SK-N-SH treated with all-trans-retinoic acid at 6 μM for 48 hours (cell line): Measurements from ENCODE around the gene ATP9A.

Source experiments
- ATAC-seq: fragments of 200-7000 bp; cut with Tn5 transposase; 3 replicates; pipeline ENCODE4 v1.9.1; 2020; ENCODE audit warnings: mild to moderate bottlenecking, moderate library complexity
- ARNTL ChIP-seq: fragments of 450-650 bp; formaldehyde crosslinking; IDR thresholded peaks from 2 replicates; pipeline ENCODE4 v1.5.0; 2020; ENCODE audit warnings: low read depth, mild to moderate bottlenecking, moderate library complexity, borderline replicate concordance
- BACH2 ChIP-seq: fragments of 250-450 bp; sonication (Bioruptor Pico); IDR thresholded peaks from 2 replicates; pipeline ENCODE4 v1.9.0; 2021; ENCODE audit warnings: mild to moderate bottlenecking, borderline replicate concordance
- ESRRG ChIP-seq: fragments of 250-450 bp; sonication (Bioruptor Pico); IDR thresholded peaks from 2 replicates; pipeline ENCODE4 v1.6.1; 2021; ENCODE audit warnings: mild to moderate bottlenecking
- ISL1 ChIP-seq: fragments of 250-450 bp; sonication (Bioruptor Pico); IDR thresholded peaks from 2 replicates; pipeline ENCODE4 v2.1.2; 2022; ENCODE audit warnings: mild to moderate bottlenecking, moderate library complexity
- OSR1 ChIP-seq: fragments of 250-450 bp; sonication (Bioruptor Pico); IDR thresholded peaks from 2 replicates; pipeline ENCODE4 v1.8.0; 2022; ENCODE audit warnings: moderate library complexity, mild to moderate bottlenecking, inconsistent platforms
- PPARA ChIP-seq: fragments of 250-450 bp; sonication (Bioruptor Pico); IDR thresholded peaks from 2 replicates; pipeline ENCODE4 v1.5.0; 2020; ENCODE audit warnings: mild to moderate bottlenecking, borderline replicate concordance
- SNAI2 ChIP-seq: fragments of 250-450 bp; sonication (Bioruptor Pico); IDR thresholded peaks from 2 replicates; pipeline ENCODE4 v1.5.0; 2020; ENCODE audit warnings: mild to moderate bottlenecking, moderate library complexity
- TCF4 ChIP-seq: fragments of 250-450 bp; sonication (Bioruptor Pico); IDR thresholded peaks from 2 replicates; pipeline ENCODE4 v1.8.0; 2021; ENCODE audit warnings: mild to moderate bottlenecking, moderate library complexity, borderline replicate concordance
- TOX ChIP-seq: fragments of 250-450 bp; sonication (Bioruptor Pico); IDR thresholded peaks from 2 replicates; pipeline ENCODE4 v1.8.0; 2021; ENCODE audit warnings: mild to moderate bottlenecking, moderate library complexity, borderline replicate concordance
- ZFP3 ChIP-seq: fragments of 250-450 bp; sonication (Bioruptor Pico); IDR thresholded peaks from 2 replicates; pipeline ENCODE4 v1.5.0; 2020; ENCODE audit warnings: mild to moderate bottlenecking, moderate library complexity
- ZFP30 ChIP-seq: fragments of 450-650 bp; formaldehyde crosslinking; IDR thresholded peaks from 2 replicates; pipeline ENCODE4 v1.5.0; 2022; ENCODE audit warnings: mild to moderate bottlenecking, moderate library complexity
- ZNF565 ChIP-seq: fragments of 450-650 bp; formaldehyde crosslinking; conservative IDR thresholded peaks from 2 replicates; pipeline ENCODE4 v1.5.0; 2020; ENCODE audit warnings: low read depth, mild to moderate bottlenecking, moderate library complexity
- ZNF70 ChIP-seq: fragments of 450-650 bp; formaldehyde crosslinking; IDR thresholded peaks from 2 replicates; pipeline ENCODE4 v1.5.0; 2020; ENCODE audit warnings: mild to moderate bottlenecking, moderate library complexity
- TF ChIP-seq, protein P1 (sequence below): fragments of 250-450 bp; sonication (Bioruptor Pico); IDR thresholded peaks from 2 replicates; pipeline ENCODE4 v1.5.1; 2020; ENCODE audit warnings: low read depth, mild to moderate bottlenecking, moderate library complexity
- TF ChIP-seq, protein P2 (sequence below): fragments of 250-450 bp; sonication (Bioruptor Pico); IDR thresholded peaks from 2 replicates; pipeline ENCODE4 v1.8.0; 2021; ENCODE audit warnings: low read depth, mild to moderate bottlenecking, moderate library complexity, borderline replicate concordance
- TF ChIP-seq, protein P3 (sequence below): fragments of 250-450 bp; sonication (Bioruptor Pico); IDR thresholded peaks from 2 replicates; pipeline ENCODE4 v1.5.1; 2021; ENCODE audit warnings: mild to moderate bottlenecking, moderate library complexity
- TF ChIP-seq, protein P4 (sequence below): fragments of 250-450 bp; sonication (Bioruptor Pico); IDR thresholded peaks from 2 replicates; pipeline ENCODE4 v1.8.0; 2020; ENCODE audit warnings: mild to moderate bottlenecking, moderate library complexity, borderline replicate concordance
- TF ChIP-seq, protein P5 (sequence below): fragments of 250-450 bp; sonication (Bioruptor Pico); IDR thresholded peaks from 2 replicates; pipeline ENCODE4 v1.5.0; 2020; ENCODE audit warnings: mild to moderate bottlenecking, moderate library complexity

Gene ATP9A

DNA sequence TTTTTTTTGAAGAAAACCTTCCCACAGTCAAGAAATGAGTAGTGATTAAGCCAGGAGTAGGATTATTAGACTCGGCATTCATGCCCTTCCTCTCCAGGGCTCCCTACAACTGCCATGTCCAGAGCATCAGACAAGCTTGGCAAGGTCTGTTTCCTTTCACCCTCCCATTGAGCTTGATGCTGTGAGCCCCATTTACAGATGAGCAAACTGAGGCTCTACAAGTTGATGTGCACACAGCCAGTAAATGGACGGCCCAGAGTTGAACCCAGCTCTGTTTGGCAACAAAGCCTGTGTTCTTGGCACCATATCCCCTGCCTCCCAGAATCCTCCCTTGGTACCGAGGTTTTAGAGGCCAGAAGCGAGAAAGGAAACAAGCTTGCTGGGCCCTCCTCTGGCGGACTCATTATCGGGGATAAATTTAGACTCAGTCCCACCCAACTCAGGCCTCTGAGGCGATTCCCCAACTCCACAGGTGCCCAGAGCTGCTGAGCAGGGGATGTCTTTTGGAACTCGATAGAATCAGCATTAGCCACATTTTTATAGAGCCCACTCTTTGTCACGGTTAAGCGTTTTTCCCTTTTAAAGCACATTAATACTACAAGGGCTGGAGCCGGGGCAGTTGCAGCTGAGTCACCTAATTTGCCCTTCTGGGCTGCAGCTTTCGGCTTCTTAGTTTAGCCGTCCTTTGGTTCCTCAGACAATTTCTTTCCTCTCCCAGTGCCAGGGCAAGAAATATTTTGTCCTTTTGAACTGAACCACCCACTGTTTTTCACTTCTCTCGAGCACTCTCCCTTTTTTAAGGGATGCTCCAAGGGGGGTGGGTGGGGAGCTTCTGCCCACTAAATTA is 202.7 kb downstream of the ATP9A start:
- ATAC-seq, result no peak
- no peak for TF ChIP-seq ZNF565 (CRISPR knock-in tag)
- TF ChIP-seq ZFP3 (CRISPR knock-in tag), result no peak
- TF ChIP-seq ARNTL (CRISPR knock-in tag), result no peak
- no peak for TF ChIP-seq ESRRG (CRISPR knock-in tag)
- no peak for TF ChIP-seq BACH2
- TF ChIP-seq OSR1, result no peak
- no peak for TF ChIP-seq TCF4 (CRISPR knock-in tag)
- TF ChIP-seq, protein P1, sequence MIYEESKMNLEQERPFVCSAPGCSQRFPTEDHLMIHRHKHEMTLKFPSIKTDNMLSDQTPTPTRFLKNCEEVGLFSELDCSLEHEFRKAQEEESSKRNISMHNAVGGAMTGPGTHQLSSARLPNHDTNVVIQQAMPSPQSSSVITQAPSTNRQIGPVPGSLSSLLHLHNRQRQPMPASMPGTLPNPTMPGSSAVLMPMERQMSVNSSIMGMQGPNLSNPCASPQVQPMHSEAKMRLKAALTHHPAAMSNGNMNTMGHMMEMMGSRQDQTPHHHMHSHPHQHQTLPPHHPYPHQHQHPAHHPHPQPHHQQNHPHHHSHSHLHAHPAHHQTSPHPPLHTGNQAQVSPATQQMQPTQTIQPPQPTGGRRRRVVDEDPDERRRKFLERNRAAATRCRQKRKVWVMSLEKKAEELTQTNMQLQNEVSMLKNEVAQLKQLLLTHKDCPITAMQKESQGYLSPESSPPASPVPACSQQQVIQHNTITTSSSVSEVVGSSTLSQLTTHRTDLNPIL (CRISPR knock-in tag), result no peak
- TF ChIP-seq ZNF70, result no peak
- TF ChIP-seq, protein P2, sequence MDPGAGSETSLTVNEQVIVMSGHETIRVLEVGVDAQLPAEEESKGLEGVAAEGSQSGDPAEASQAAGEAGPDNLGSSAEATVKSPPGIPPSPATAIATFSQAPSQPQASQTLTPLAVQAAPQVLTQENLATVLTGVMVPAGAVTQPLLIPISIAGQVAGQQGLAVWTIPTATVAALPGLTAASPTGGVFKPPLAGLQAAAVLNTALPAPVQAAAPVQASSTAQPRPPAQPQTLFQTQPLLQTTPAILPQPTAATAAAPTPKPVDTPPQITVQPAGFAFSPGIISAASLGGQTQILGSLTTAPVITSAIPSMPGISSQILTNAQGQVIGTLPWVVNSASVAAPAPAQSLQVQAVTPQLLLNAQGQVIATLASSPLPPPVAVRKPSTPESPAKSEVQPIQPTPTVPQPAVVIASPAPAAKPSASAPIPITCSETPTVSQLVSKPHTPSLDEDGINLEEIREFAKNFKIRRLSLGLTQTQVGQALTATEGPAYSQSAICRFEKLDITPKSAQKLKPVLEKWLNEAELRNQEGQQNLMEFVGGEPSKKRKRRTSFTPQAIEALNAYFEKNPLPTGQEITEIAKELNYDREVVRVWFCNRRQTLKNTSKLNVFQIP, result no peak
- TF ChIP-seq ISL1 (CRISPR knock-in tag), result no peak
- no peak for TF ChIP-seq TOX
- TF ChIP-seq ZFP30 (CRISPR knock-in tag), result no peak
- TF ChIP-seq, protein P3, sequence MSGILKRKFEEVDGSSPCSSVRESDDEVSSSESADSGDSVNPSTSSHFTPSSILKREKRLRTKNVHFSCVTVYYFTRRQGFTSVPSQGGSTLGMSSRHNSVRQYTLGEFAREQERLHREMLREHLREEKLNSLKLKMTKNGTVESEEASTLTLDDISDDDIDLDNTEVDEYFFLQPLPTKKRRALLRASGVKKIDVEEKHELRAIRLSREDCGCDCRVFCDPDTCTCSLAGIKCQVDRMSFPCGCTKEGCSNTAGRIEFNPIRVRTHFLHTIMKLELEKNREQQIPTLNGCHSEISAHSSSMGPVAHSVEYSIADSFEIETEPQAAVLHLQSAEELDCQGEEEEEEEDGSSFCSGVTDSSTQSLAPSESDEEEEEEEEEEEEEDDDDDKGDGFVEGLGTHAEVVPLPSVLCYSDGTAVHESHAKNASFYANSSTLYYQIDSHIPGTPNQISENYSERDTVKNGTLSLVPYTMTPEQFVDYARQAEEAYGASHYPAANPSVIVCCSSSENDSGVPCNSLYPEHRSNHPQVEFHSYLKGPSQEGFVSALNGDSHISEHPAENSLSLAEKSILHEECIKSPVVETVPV (CRISPR knock-in tag), result no peak
- TF ChIP-seq, protein P4, sequence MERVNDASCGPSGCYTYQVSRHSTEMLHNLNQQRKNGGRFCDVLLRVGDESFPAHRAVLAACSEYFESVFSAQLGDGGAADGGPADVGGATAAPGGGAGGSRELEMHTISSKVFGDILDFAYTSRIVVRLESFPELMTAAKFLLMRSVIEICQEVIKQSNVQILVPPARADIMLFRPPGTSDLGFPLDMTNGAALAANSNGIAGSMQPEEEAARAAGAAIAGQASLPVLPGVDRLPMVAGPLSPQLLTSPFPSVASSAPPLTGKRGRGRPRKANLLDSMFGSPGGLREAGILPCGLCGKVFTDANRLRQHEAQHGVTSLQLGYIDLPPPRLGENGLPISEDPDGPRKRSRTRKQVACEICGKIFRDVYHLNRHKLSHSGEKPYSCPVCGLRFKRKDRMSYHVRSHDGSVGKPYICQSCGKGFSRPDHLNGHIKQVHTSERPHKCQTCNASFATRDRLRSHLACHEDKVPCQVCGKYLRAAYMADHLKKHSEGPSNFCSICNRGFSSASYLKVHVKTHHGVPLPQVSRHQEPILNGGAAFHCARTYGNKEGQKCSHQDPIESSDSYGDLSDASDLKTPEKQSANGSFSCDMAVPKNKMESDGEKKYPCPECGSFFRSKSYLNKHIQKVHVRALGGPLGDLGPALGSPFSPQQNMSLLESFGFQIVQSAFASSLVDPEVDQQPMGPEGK, result no peak

DNA sequence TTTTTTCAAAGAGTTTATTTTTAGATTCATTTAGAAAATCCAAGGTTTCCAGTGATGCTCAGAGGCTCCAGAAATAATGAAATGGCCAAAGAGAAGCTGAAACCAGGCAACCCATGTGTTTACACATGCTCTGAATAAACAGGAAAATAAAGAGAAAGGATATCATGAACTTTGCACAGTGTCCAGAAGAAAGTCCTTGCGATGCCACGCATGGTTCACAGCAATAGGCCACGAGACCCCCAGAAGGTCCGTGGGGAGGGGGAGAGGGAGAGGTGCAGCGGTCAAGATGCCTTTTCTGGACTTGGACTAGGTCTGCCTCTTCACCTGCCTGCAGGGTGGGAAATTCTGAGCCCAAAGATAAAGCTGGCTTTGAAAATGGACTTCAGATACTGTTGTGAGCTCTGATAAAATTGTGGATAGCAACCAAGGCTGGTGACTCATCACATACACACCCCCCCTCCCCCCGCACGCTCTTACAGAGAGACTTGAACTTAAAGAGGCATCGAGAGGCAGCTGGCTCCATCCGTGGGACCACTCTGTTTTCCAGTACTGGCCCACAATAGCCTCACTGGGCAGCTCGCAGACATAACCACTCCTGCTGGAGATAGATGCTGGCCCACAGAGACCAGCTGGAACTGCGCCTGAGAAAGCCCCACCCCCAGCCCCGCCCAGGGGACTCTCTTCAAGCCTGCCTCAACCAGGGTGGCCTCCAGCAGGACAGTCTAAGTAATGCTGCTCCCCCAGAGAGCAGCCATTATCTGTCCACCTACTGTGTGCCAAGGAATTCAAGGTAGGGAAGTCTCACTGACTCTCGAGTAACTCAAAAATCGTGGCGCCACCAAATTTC is 204.5 kb downstream of the ATP9A start:
- ATAC-seq, result peak; percentile 61
- TF ChIP-seq SNAI2 (CRISPR knock-in tag) (no peak), PPARA (CRISPR knock-in tag) (no peak), TOX (no peak), OSR1 (no peak), ISL1 (CRISPR knock-in tag) (no peak)
- TF ChIP-seq, protein P5, sequence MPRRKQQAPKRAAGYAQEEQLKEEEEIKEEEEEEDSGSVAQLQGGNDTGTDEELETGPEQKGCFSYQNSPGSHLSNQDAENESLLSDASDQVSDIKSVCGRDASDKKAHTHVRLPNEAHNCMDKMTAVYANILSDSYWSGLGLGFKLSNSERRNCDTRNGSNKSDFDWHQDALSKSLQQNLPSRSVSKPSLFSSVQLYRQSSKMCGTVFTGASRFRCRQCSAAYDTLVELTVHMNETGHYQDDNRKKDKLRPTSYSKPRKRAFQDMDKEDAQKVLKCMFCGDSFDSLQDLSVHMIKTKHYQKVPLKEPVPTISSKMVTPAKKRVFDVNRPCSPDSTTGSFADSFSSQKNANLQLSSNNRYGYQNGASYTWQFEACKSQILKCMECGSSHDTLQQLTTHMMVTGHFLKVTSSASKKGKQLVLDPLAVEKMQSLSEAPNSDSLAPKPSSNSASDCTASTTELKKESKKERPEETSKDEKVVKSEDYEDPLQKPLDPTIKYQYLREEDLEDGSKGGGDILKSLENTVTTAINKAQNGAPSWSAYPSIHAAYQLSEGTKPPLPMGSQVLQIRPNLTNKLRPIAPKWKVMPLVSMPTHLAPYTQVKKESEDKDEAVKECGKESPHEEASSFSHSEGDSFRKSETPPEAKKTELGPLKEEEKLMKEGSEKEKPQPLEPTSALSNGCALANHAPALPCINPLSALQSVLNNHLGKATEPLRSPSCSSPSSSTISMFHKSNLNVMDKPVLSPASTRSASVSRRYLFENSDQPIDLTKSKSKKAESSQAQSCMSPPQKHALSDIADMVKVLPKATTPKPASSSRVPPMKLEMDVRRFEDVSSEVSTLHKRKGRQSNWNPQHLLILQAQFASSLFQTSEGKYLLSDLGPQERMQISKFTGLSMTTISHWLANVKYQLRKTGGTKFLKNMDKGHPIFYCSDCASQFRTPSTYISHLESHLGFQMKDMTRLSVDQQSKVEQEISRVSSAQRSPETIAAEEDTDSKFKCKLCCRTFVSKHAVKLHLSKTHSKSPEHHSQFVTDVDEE (CRISPR knock-in tag), result no peak
- TF ChIP-seq, protein P3 (CRISPR knock-in tag), result no peak
- TF ChIP-seq, protein P1 (CRISPR knock-in tag), result no peak
